Gastroesophageal sphincter (tissue), 4 donors: ENCODE data around the gene RAD51C. TPM values are rescaled to one million over a fixed set of nuclear protein-coding genes. Genes with fewer than 3 reads are reported as not detected.

Experiments used
- ATAC-seq: fragments of 150-250 bp; one replicate; pipeline ENCODE4 v1.9.1; 2016; ENCODE audit warnings: mild to moderate bottlenecking, moderate library complexity
- H3K27ac ChIP-seq, 4 donors: fragments of 200-600 bp; sonication (generic) in 3 of 4; 1 replicate in 3 of 4; 2 replicates in 1 of 4; pipeline ENCODE4 v1.5.1; 2016 to 2019
- H3K27me3 ChIP-seq: fragments of 200-600 bp; sonication (generic); one replicate; pipeline ENCODE4 v1.5.1; 2019
- H3K36me3 ChIP-seq, 2 donors: fragments of 200-600 bp; sonication (generic); one replicate each; pipeline ENCODE4 v1.5.1; 2019; ENCODE audit warnings: control low read depth in 1 of 2
- H3K4me1 ChIP-seq, 3 donors: fragments of 200-600 bp; sonication (generic); 1 replicate in 2 of 3; 2 replicates in 1 of 3; pipeline ENCODE4 v1.5.1; 2016 to 2019; ENCODE audit warnings: control low read depth in 2 of 3
- H3K4me3 ChIP-seq, 2 donors: fragments of 200-600 bp; sonication (generic); one replicate each; pipeline ENCODE4 v1.5.1; 2019; ENCODE audit warnings: mild to moderate bottlenecking in 1 of 2, moderate library complexity in 1 of 2
- H3K9me3 ChIP-seq, 3 donors: fragments of 200-600 bp; sonication (generic); one replicate each; pipeline ENCODE4 v1.5.1; 2017 to 2019; ENCODE audit warnings: control low read depth in 2 of 3
- CTCF ChIP-seq, 4 experiments: fragments of 200-600 bp in 2 of 4; fragments of 450-650 bp in 2 of 4; sonication (generic) in 1 of 4; IDR thresholded peaks; one replicate each; pipeline ENCODE4 v1.5.1; 2017 to 2019; ENCODE audit warnings: antibody characterized with exemption in 4 of 4, mild to moderate bottlenecking in 2 of 4, moderate library complexity in 2 of 4
- EP300 ChIP-seq: sonication (generic); formaldehyde crosslinking; IDR thresholded peaks from one replicate; pipeline ENCODE4 v1.6.1; 2017; ENCODE audit warnings: antibody characterized with exemption, mild to moderate bottlenecking
- POLR2A ChIP-seq, 2 donors: fragments of 450-650 bp; IDR thresholded peaks; one replicate each; pipeline ENCODE4 v1.6.1; 2017; ENCODE audit warnings: antibody characterized with exemption in 2 of 2, mild to moderate bottlenecking in 2 of 2, moderate library complexity in 1 of 2
- POLR2AphosphoS5 ChIP-seq: sonication (generic); formaldehyde crosslinking; IDR thresholded peaks from one replicate; pipeline ENCODE4 v1.6.1; 2017; ENCODE audit warnings: antibody characterized with exemption
- WGBS, 2 donors: methylation state at CpG; one replicate each; pipeline ENCODE4 v1.1.5; 2018; ENCODE audit warnings: low coverage in 1 of 2; 5-methylcytosine and 5-hydroxymethylcytosine counted together
- total RNA-seq, 4 donors: library from RNA; depleted of rRNA; stranded (reverse); fragments of >200 nt; gene quantifications; one replicate each; pipeline ENCODE4 v1.1.0, GENCODE V29; 2016

RAD51C gene
- total RNA-seq, 4 donors from 2014 or later: 15.2 to 31.1 (median 21.1) TPM

GRCh38 chr17:58706351-58707140 lies 14.1 kb downstream of the RAD51C start:
- H3K36me3 ChIP-seq: peaks cover 0 to 78% of the 10 kb centered on the region in 2 donors

GRCh38 chr17:58710948-58711552 lies 18.6 kb downstream of the RAD51C start:
- Histone ChIP-seq H3K27ac (no peak overlapping the region), H3K4me1 (no peaks in the 10 kb centered on the region), H3K27me3 (no peaks in the 10 kb centered on the region), H3K4me3 (no peak overlapping the region), H3K36me3 (peaks cover 0 to 76% of the 10 kb centered on the region in 2 donors), H3K9me3 (no peaks in the 10 kb centered on the region)
- TF ChIP-seq POLR2A (IDR thresholded peaks at IDR 0.05) (no peak), CTCF (IDR thresholded peaks at IDR 0.05) (peak; percentile 46 to 59 (median 49))
- WGBS, 2 donors: 47 to 54% methylated on average over 4 of the region's 4 CpGs
- ATAC-seq: no peak

More at GRCh38 chr17:58706351-58707140, 14.1 kb downstream of the RAD51C start:
- Histone ChIP-seq H3K4me1 (no peaks in the 10 kb centered on the region), H3K4me3 (no peak overlapping the region), H3K27me3 (no peaks in the 10 kb centered on the region), H3K9me3 (no peaks in the 10 kb centered on the region), H3K27ac (no peak overlapping the region)
- no peak for ATAC-seq
- TF ChIP-seq POLR2A (IDR thresholded peaks at IDR 0.05) (no peak), EP300 (no peak), POLR2AphosphoS5 (no peak), CTCF (IDR thresholded peaks at IDR 0.05) (no peak)
- WGBS, 2 donors: 72 to 73% methylated on average over 3 of the region's 3 CpGs

GRCh38 chr17:58722274-58722673 lies 29.9 kb downstream of the RAD51C start:
- H3K4me3 ChIP-seq: no peak overlapping the region
- ATAC-seq: no peak
- H3K4me1 ChIP-seq: no peaks in the 10 kb centered on the region
- H3K27ac ChIP-seq: no peak overlapping the region
- no peaks in the 10 kb centered on the region for H3K27me3 ChIP-seq
- TF ChIP-seq POLR2AphosphoS5 (no peak), EP300 (no peak), POLR2A (IDR thresholded peaks at IDR 0.05) (no peak), CTCF (IDR thresholded peaks at IDR 0.05) (no peak)
- 86 to 100% methylated on average over 1 of the region's 1 CpG for WGBS, 2 donors
- peaks cover 0 to 64% of the 10 kb centered on the region in 2 donors for H3K36me3 ChIP-seq
- no peaks in the 10 kb centered on the region for H3K9me3 ChIP-seq

GRCh38 chr17:58722696-58723095 lies 30.3 kb downstream of the RAD51C start:
- TF ChIP-seq CTCF (IDR thresholded peaks at IDR 0.05): no peak
- no peak for TF ChIP-seq POLR2A (IDR thresholded peaks at IDR 0.05)
- no peak for TF ChIP-seq POLR2AphosphoS5
- TF ChIP-seq EP300: no peak
- Histone ChIP-seq H3K27me3 (no peaks in the 10 kb centered on the region), H3K36me3 (peaks cover 0 to 61% of the 10 kb centered on the region in 2 donors), H3K27ac (no peak overlapping the region), H3K4me3 (no peak overlapping the region), H3K9me3 (no peaks in the 10 kb centered on the region), H3K4me1 (no peaks in the 10 kb centered on the region)
- 100% methylated on average over 2 of the region's 2 CpGs for WGBS, 2 donors
- ATAC-seq: no peak

GRCh38 chr17:58728798-58729197 lies 36.4 kb downstream of the RAD51C start:
- no peak for TF ChIP-seq POLR2AphosphoS5
- no peak for TF ChIP-seq POLR2A (IDR thresholded peaks at IDR 0.05)
- TF ChIP-seq CTCF (IDR thresholded peaks at IDR 0.05): no peak
- no peak for TF ChIP-seq EP300
- 14 to 15% methylated on average over 1 of the region's 1 CpG for WGBS, 2 donors
- H3K4me1 ChIP-seq: no peaks in the 10 kb centered on the region
- no peaks in the 10 kb centered on the region for H3K9me3 ChIP-seq
- ATAC-seq: no peak
- H3K36me3 ChIP-seq: peaks cover 0 to 54% of the 10 kb centered on the region in 2 donors
- H3K27ac ChIP-seq: no peak overlapping the region
- no peak overlapping the region for H3K4me3 ChIP-seq
- H3K27me3 ChIP-seq: no peaks in the 10 kb centered on the region
